BJ (cell line): ENCODE measurements around the gene ETNK2. TPM values are rescaled to one million over a fixed set of nuclear protein-coding genes. Genes with fewer than 3 reads are reported as not detected.

ENCODE experiments used
- CTCF ChIA-PET: fragments of 350-600 bp; formaldehyde crosslinking; extraction: SDS; loops from one replicate; lab custom pipeline; 2021; ENCODE audit warnings: antibody characterized with exemption, inconsistent platforms; lab: Yijun Ruan, JAX
- POLR2A ChIA-PET: fragments of 300-600 bp; sonication (Branson Sonifier 250); formaldehyde crosslinking; extraction: SDS; loops from one replicate; lab custom pipeline; 2021; ENCODE audit warnings: antibody characterized with exemption; lab: Charles Lee
- DNase-seq: peaks from one replicate; pipeline ENCODE4 v3.0.0-alpha.2; 2011; ENCODE audit warnings: low read depth
- H3K27me3 ChIP-seq: 2 replicates; pipeline ENCODE4 v1.6.0; 2011; ENCODE audit warnings: low read length; ENCODE audit not compliant: control insufficient read depth, insufficient read depth
- H3K36me3 ChIP-seq: 2 replicates; pipeline ENCODE4 v1.5.1; 2011; ENCODE audit warnings: low read length; ENCODE audit not compliant: control insufficient read depth, insufficient read depth
- H3K4me3 ChIP-seq: 2 replicates; pipeline ENCODE4 v1.5.1; 2011; ENCODE audit warnings: low read depth, mild to moderate bottlenecking, control low read depth, low read length
- CTCF ChIP-seq: IDR thresholded peaks from 2 replicates; pipeline ENCODE4 v1.5.1; 2011; ENCODE audit warnings: low read depth, mild to moderate bottlenecking, control low read depth, inconsistent platforms, low read length, moderate library complexity; ENCODE audit not compliant: insufficient read depth
- polyA plus RNA-seq: library from polyadenylated mRNA; depleted of rRNA; stranded (reverse); fragments of >200 nt; gene quantifications from 2 replicates; pipeline ENCODE4 v1.2.3, GENCODE V29; 2011

Gene ETNK2
- polyA plus RNA-seq, 1 experiment, result 30.7 TPM

GRCh38 chr1:204087181-204087892 is 64.5 kb downstream of the ETNK2 start:
- no peak for TF ChIP-seq CTCF
- Histone ChIP-seq H3K27me3 (no peaks in the 10 kb centered on the region), H3K4me3 (no peak overlapping the region), H3K36me3 (no peaks in the 10 kb centered on the region)
- DNase-seq, result no peak
- POLR2A ChIA-PET, result no interaction called here
- CTCF ChIA-PET, result interaction anchor here (1.7 kb wide), 1 partner anchor 42 kb away, joined by 10 read pairs; no protein-coding TSS in a partner anchor

- POLR2A ChIA-PET, result no interaction called here
- H3K4me3 ChIP-seq, result no peak overlapping the region
- no peaks in the 10 kb centered on the region for H3K27me3 ChIP-seq
- TF ChIP-seq CTCF, result no peak
- CTCF ChIA-PET, result interaction anchor here (0.5 to 1.7 kb wide), 3 partner anchors 8 to 163 kb away, joined by 3 to 10 read pairs (median 3); no protein-coding TSS in a partner anchor
- no peak for DNase-seq
- no peaks in the 10 kb centered on the region for H3K36me3 ChIP-seq
These were observed 66.0 kb downstream of the ETNK2 start for GRCh38 chr1:204085876-204086275.

GRCh38 chr1:204084247-204084772 is 67.5 kb downstream of the ETNK2 start:
- CTCF ChIA-PET, result no interaction called here
- no peak for TF ChIP-seq CTCF
- no peak for DNase-seq
- H3K4me3 ChIP-seq, result no peak overlapping the region
- no peaks in the 10 kb centered on the region for H3K27me3 ChIP-seq
- no peaks in the 10 kb centered on the region for H3K36me3 ChIP-seq
- POLR2A ChIA-PET, result no interaction called here

- Histone ChIP-seq H3K27me3 (no peaks in the 10 kb centered on the region), H3K4me3 (no peak overlapping the region), H3K36me3 (no peaks in the 10 kb centered on the region)
- TF ChIP-seq CTCF, result no peak
- CTCF ChIA-PET, result no interaction called here
- POLR2A ChIA-PET, result no interaction called here
- DNase-seq, result no peak
These were observed 68.4 kb downstream of the ETNK2 start for GRCh38 chr1:204083491-204083890.

- Histone ChIP-seq H3K36me3 (no peaks in the 10 kb centered on the region), H3K27me3 (no peaks in the 10 kb centered on the region), H3K4me3 (no peak overlapping the region)
- no peak for DNase-seq
- CTCF ChIA-PET, result no interaction called here
- no peak for TF ChIP-seq CTCF
- POLR2A ChIA-PET, result no interaction called here
These were observed 69.9 kb downstream of the ETNK2 start for GRCh38 chr1:204081791-204082513.
